Astrocyte (in vitro differentiated cells and primary cell): Measurements from ENCODE around the gene ARL17A. TPM values are rescaled to one million over a fixed set of nuclear protein-coding genes. Genes with fewer than 3 reads are reported as not detected.
"Not testable (repeated sequence)": the region's sequence is repeated elsewhere in the genome, so short reads cannot be mapped to it uniquely, and the experiment has no call there.

Source experiments
- DNase-seq: peaks from one replicate; pipeline ENCODE4 v3.0.0-alpha.2; 2010; ENCODE audit warnings: low read depth
- FAIRE-seq: peaks from 2 replicates; lab custom pipeline; 2011; peaks lifted over from hg19 to GRCh38; lab: Jason Lieb, UNC
- H2AFZ ChIP-seq: 2 replicates; pipeline ENCODE4 v1.6.0; 2012; ENCODE audit warnings: low read depth, low read length, inconsistent platforms
- H3K27ac ChIP-seq: 2 replicates; pipeline ENCODE4 v1.5.1; 2011; ENCODE audit warnings: low read depth, low read length, inconsistent platforms
- H3K27me3 ChIP-seq: 2 replicates; pipeline ENCODE4 v1.6.0; 2011; ENCODE audit warnings: low read length, inconsistent platforms; ENCODE audit not compliant: insufficient read depth
- H3K36me3 ChIP-seq: 2 replicates; pipeline ENCODE4 v1.5.1; 2011; ENCODE audit warnings: low read length, inconsistent platforms; ENCODE audit not compliant: insufficient read depth
- H3K4me1 ChIP-seq: 2 replicates; pipeline ENCODE4 v1.5.1; 2011; ENCODE audit warnings: low read length, inconsistent platforms; ENCODE audit not compliant: insufficient read depth
- H3K4me2 ChIP-seq: 2 replicates; pipeline ENCODE4 v1.6.0; 2012; ENCODE audit warnings: low read length, inconsistent platforms
- H3K4me3 ChIP-seq: 2 replicates; pipeline ENCODE4 v1.5.1; 2011; ENCODE audit warnings: low read depth, mild to moderate bottlenecking, low read length, inconsistent platforms; ENCODE audit not compliant: insufficient read depth
- H3K79me2 ChIP-seq: 2 replicates; pipeline ENCODE4 v1.6.0; 2012; ENCODE audit warnings: mild to moderate bottlenecking, low read length, inconsistent platforms; ENCODE audit not compliant: insufficient read depth
- H3K9ac ChIP-seq: 2 replicates; pipeline ENCODE4 v1.6.0; 2012; ENCODE audit warnings: mild to moderate bottlenecking, low read length, inconsistent platforms
- H3K9me3 ChIP-seq: 2 replicates; pipeline ENCODE4 v1.5.1; 2012; ENCODE audit warnings: low read depth, mild to moderate bottlenecking, low read length, inconsistent platforms; ENCODE audit not compliant: insufficient read depth
- H4K20me1 ChIP-seq: 2 replicates; pipeline ENCODE4 v1.6.0; 2012; ENCODE audit warnings: low read length, inconsistent platforms; ENCODE audit not compliant: insufficient read depth
- H3K27ac Mint-ChIP-seq: one replicate; pipeline ENCODE4 v1.8.0; 2021; ENCODE audit warnings: mild to moderate bottlenecking, mixed read lengths; ENCODE audit not compliant: unreplicated experiment
- H3K27me3 Mint-ChIP-seq: one replicate; pipeline ENCODE4 v1.8.0; 2021; ENCODE audit warnings: low read depth, mixed read lengths; ENCODE audit not compliant: unreplicated experiment
- H3K36me3 Mint-ChIP-seq: one replicate; pipeline ENCODE4 v1.8.0; 2021; ENCODE audit warnings: low read depth, mixed read lengths; ENCODE audit not compliant: unreplicated experiment
- H3K4me1 Mint-ChIP-seq: one replicate; pipeline ENCODE4 v1.8.0; 2021; ENCODE audit warnings: low read depth, mixed read lengths; ENCODE audit not compliant: unreplicated experiment
- H3K4me3 Mint-ChIP-seq: one replicate; pipeline ENCODE4 v1.8.0; 2021; ENCODE audit warnings: mild to moderate bottlenecking, moderate library complexity, mixed read lengths; ENCODE audit not compliant: unreplicated experiment
- H3K9me3 Mint-ChIP-seq: one replicate; pipeline ENCODE4 v1.8.0; 2021; ENCODE audit warnings: mild to moderate bottlenecking, mixed read lengths; ENCODE audit not compliant: unreplicated experiment
- total RNA-seq: library from RNA; stranded (reverse); gene quantifications from 2 replicates; pipeline ENCODE4 v1.2.1, GENCODE V29; 2021

ARL17A gene
- total RNA-seq, 1 donor from 2014 or later: 11.6 TPM

DNA sequence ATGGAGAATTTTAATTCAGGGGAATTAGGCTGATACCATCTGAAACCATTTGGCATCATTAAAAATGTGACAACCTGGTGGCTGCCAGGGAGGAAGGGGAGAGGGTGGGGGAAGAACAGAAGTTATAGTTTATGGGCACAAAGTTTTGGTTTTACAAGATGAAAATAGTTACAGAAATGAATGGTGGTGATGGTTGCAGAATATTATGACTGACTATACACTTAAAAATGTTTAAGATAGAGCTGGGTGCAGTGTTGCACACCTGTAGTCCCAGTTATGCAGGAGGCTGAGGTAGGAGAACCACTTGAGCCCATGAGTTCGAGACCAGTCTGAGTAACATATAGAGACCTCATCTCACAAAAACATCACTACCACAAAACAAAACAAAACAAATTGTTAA, 12.5 kb downstream of the ARL17A start:
- not testable (repeated sequence) for H3K79me2 ChIP-seq, H2AFZ ChIP-seq, H3K9me3 Mint-ChIP-seq, H3K27me3 Mint-ChIP-seq, DNase-seq, H3K4me3 Mint-ChIP-seq, H3K27me3 ChIP-seq, H3K4me1 Mint-ChIP-seq, H3K9me3 ChIP-seq, FAIRE-seq, H3K4me2 ChIP-seq, H3K9ac ChIP-seq, H3K27ac Mint-ChIP-seq, H3K4me3 ChIP-seq, H3K36me3 Mint-ChIP-seq, H3K4me1 ChIP-seq, H4K20me1 ChIP-seq, H3K36me3 ChIP-seq, H3K27ac ChIP-seq

GRCh38 chr17:46566284-46566683, 13.2 kb downstream of the ARL17A start:
- H3K4me3 Mint-ChIP-seq, FAIRE-seq: not testable (repeated sequence)

DNA sequence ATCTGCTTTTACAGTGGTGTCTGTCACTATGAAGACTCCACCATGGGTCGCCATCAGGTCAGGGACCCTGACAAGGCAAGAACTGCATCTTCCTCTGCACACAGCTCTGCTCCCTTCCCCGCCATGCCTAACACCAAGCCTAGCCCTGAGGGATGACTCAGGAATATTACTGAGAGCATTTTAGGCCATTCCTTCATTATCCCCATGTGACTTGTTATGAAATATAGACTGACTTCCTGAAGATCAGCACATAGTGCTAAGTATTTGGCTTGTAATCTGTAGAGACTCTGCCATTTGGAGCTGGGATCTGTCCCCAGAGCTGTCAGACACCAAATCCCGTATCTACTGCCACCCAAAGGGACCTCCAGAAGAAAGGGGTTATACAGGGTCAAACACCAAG, 19.4 kb downstream of the ARL17A start:
- H3K9me3 ChIP-seq, H3K4me2 ChIP-seq, H3K27ac Mint-ChIP-seq, H3K4me1 ChIP-seq, H3K4me3 ChIP-seq, H3K36me3 ChIP-seq, H3K4me3 Mint-ChIP-seq, H3K27me3 Mint-ChIP-seq, H3K27me3 ChIP-seq, H3K4me1 Mint-ChIP-seq, H3K36me3 Mint-ChIP-seq, H4K20me1 ChIP-seq, H3K9me3 Mint-ChIP-seq, H2AFZ ChIP-seq, H3K9ac ChIP-seq, DNase-seq, H3K27ac ChIP-seq, FAIRE-seq, H3K79me2 ChIP-seq: not testable (repeated sequence)

More at GRCh38 chr17:46566284-46566683, 13.2 kb downstream of the ARL17A start:
- H3K4me3 ChIP-seq, DNase-seq, H4K20me1 ChIP-seq, H3K4me1 ChIP-seq, H3K27me3 ChIP-seq, H3K4me1 Mint-ChIP-seq, H3K27ac Mint-ChIP-seq, H3K9ac ChIP-seq, H3K36me3 ChIP-seq, H3K27ac ChIP-seq, H2AFZ ChIP-seq, H3K27me3 Mint-ChIP-seq, H3K9me3 ChIP-seq, H3K79me2 ChIP-seq, H3K36me3 Mint-ChIP-seq, H3K9me3 Mint-ChIP-seq, H3K4me2 ChIP-seq: not testable (repeated sequence)

DNA sequence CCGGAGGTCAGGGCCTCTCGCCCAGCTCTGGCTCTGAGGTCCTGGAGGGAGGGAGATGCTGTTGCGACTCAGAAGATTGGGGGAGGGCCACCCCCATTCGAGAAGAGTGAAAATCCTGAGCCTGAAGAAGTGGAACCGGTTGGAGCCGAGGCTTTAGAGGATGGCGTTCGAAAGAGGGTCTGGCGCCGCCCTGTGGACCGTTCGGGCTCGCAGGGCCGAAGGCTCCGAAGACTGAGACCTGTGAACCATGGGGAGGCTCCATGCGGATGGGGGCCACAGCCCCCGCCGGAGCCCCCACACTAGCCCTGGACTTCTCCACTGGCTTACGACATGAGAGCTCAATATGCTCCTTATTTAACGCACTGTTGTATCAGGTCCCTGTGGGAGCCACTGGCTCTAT, 20.3 kb downstream of the ARL17A start:
- H3K27me3 Mint-ChIP-seq, H3K79me2 ChIP-seq, H4K20me1 ChIP-seq, H3K27ac ChIP-seq, H3K4me1 Mint-ChIP-seq, H3K9me3 Mint-ChIP-seq, H3K4me2 ChIP-seq, H2AFZ ChIP-seq, H3K4me3 Mint-ChIP-seq, H3K36me3 Mint-ChIP-seq, H3K4me1 ChIP-seq, H3K9ac ChIP-seq, FAIRE-seq, H3K27me3 ChIP-seq, DNase-seq, H3K27ac Mint-ChIP-seq, H3K36me3 ChIP-seq, H3K9me3 ChIP-seq, H3K4me3 ChIP-seq: not testable (repeated sequence)

DNA sequence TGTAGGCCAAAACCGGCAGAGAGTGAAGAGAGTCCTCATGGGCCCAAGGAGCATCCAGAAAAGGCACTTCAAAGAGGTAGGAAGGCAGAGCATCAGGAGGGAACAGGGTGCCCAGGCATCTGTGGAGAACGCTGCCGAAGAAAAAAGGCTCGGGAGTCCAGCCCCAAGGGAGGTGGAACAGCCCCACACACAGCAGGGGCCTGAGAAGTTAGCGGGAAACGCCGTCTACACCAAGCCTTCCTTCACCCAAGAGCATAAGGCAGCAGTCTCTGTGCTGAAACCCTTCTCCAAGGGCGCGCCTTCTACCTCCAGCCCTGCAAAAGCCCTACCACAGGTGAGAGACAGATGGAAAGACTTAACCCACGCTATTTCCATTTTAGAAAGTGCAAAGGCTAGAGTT, 30.9 kb downstream of the ARL17A start:
- H3K4me3 Mint-ChIP-seq, H3K4me1 ChIP-seq, H3K9me3 Mint-ChIP-seq: not testable (repeated sequence)

GRCh38 chr17:46534716-46535115, 44.8 kb downstream of the ARL17A start:
- H3K4me3 Mint-ChIP-seq, H3K79me2 ChIP-seq, H2AFZ ChIP-seq, H3K36me3 ChIP-seq, H3K4me1 ChIP-seq, H3K4me1 Mint-ChIP-seq, H3K4me2 ChIP-seq, H3K27ac Mint-ChIP-seq, H3K9me3 Mint-ChIP-seq, H3K27me3 ChIP-seq, FAIRE-seq, H3K27ac ChIP-seq, DNase-seq, H4K20me1 ChIP-seq, H3K9ac ChIP-seq, H3K27me3 Mint-ChIP-seq, H3K36me3 Mint-ChIP-seq, H3K4me3 ChIP-seq, H3K9me3 ChIP-seq: not testable (repeated sequence)

More for the DNA sequence above, 30.9 kb downstream of the ARL17A start:
- H3K4me1 Mint-ChIP-seq, H4K20me1 ChIP-seq, H3K27ac Mint-ChIP-seq, H3K9ac ChIP-seq, H3K27ac ChIP-seq, H3K79me2 ChIP-seq, H3K36me3 Mint-ChIP-seq, H3K36me3 ChIP-seq, H3K4me3 ChIP-seq, H3K4me2 ChIP-seq, H3K9me3 ChIP-seq, H2AFZ ChIP-seq, H3K27me3 Mint-ChIP-seq, DNase-seq, H3K27me3 ChIP-seq, FAIRE-seq: not testable (repeated sequence)
